HUES48 (cell line): ENCODE measurements around the gene DRC7.
"Not testable (repeated sequence)": the region's sequence is repeated elsewhere in the genome, so short reads cannot be mapped to it uniquely, and the experiment has no call there.

ENCODE experiments used
- H3K27ac ChIP-seq: one replicate; pipeline ENCODE4 v1.7.0; 2013; ENCODE audit warnings: low read depth, low read length, inconsistent platforms
- H3K27me3 ChIP-seq: 2 replicates; pipeline ENCODE4 v1.6.1; 2013; ENCODE audit warnings: mild to moderate bottlenecking, low read length; ENCODE audit not compliant: control insufficient read depth, insufficient read depth
- H3K36me3 ChIP-seq: 2 replicates; pipeline ENCODE4 v1.6.1; 2013; ENCODE audit warnings: low read length; ENCODE audit not compliant: control insufficient read depth, insufficient read depth
- H3K4me1 ChIP-seq: 2 replicates; pipeline ENCODE4 v1.6.1; 2013; ENCODE audit warnings: mild to moderate bottlenecking, low read length; ENCODE audit not compliant: control insufficient read depth, insufficient read depth
- H3K4me3 ChIP-seq: 2 replicates; pipeline ENCODE4 v1.5.1; 2013; ENCODE audit warnings: mild to moderate bottlenecking, low read depth, low read length
- H3K9ac ChIP-seq: 2 replicates; pipeline ENCODE4 v1.6.1; 2013; ENCODE audit warnings: mild to moderate bottlenecking, low read depth, low read length, moderate library complexity
- H3K9me3 ChIP-seq: 2 replicates; pipeline ENCODE4 v1.6.1; 2013; ENCODE audit warnings: low read length; ENCODE audit not compliant: control insufficient read depth, insufficient read depth

Gene DRC7

DNA sequence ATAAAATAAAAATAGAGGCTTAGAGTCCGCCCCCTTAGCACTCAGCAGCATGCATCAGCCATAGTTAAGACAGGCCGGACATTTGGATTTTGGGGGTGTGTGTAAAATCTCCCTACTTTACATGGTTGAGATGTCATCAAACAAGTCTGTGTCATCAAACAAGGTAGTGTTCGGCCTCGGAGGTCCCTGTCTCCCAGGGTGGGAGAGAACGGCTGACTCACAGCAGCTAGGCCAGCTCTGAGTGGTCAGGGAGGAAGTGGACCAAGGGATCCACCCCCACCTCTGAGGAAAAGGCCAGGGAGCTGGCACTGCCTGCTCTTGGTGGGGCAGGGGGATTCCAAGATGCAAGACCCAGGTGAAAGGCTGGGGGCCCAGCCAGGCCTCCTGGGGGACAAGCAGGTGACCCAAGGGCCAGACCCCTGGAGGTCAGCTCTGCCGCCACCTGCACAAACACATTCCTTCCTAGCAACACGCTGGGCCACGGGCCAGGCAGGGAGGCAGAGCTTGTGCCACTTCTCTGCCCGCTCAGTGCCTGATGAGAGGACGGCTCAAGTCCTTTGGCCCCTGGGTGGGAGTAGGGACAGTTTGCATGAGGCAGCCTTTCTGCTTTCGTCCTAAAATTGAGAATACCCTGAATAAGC is 79.2 kb downstream of the DRC7 start:
- H3K36me3 ChIP-seq = no peaks in the 10 kb centered on the region
- peaks cover 20% of the 10 kb centered on the region for H3K4me1 ChIP-seq
- no peaks in the 10 kb centered on the region for H3K27me3 ChIP-seq
- no peak overlapping the region for H3K9ac ChIP-seq
- H3K27ac ChIP-seq = no peak overlapping the region
- no peak overlapping the region for H3K4me3 ChIP-seq
- no peaks in the 10 kb centered on the region for H3K9me3 ChIP-seq

DNA sequence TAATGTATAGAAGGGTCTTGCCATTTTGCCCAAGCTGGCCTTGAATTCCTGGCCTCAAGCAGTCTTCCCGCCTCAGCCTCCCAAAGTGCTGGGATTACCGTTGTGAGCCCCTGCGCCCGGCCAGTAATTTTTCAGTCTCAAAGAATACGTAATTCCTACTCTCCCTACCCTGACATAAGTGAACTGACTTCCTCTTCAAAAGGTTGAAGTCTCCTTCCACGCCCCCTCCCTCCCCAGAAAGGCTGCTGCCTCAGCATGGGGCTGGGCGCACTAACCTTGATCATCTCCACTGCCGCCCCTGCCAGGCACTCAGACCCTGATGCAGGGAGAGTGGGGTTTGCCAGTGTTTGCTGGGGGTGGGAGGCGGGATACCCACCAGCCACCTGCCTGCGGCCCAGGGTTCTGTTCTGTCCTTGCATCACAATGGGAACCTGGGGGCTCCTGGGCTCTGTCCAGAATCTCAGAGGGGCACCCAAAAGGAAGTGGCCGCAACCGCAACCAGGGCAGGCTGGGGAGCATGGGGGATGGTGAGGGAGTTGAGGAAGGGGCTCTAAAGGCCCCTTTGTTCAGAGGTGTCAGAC is 80.2 kb downstream of the DRC7 start:
- H3K4me3 ChIP-seq = no peak overlapping the region
- no peaks in the 10 kb centered on the region for H3K9me3 ChIP-seq
- peak overlapping the region; percentile 55 for H3K27ac ChIP-seq
- H3K27me3 ChIP-seq = no peaks in the 10 kb centered on the region
- H3K4me1 ChIP-seq = peaks cover 20% of the 10 kb centered on the region
- no peaks in the 10 kb centered on the region for H3K36me3 ChIP-seq
- no peak overlapping the region for H3K9ac ChIP-seq

DNA sequence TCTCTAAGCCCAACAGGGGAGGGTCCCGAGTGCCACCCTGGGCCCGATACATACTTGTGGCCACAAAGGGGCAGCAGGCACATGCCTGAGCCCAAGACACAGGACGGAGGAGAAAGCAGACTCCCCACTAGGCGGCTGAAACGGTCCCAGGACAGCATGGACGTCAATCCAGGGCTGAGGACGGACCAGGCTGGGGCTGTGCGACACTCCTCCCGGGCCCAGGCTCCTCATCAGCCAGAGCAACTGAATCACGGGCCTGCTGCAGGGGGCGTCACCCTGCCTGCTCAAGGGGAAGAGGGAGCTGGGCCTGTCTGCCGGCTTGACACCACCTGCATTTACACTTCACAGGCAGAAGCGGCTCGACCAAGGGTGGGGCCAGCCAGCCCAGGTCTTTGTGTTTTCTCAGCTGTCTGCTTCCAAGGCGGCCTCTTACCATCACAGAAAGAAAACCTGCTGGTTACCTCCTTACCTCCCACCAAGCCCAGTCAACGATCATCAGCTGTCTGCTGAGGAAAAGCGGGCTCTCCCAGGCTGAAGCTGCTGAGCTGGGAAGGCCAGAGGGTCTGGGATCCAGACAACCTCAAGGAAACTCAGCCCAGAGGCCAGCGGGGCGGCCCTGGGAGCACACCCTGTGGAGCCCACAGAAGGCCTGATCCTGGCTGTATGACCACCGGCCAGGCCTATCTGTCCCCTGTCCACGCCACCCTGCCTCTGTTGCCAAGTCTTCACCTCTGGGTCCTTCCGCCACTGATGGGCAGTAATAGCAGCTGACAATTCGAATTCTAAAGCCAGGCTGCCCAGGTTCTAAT is 81.3 kb downstream of the DRC7 start:
- no peaks in the 10 kb centered on the region for H3K9me3 ChIP-seq
- no peak overlapping the region for H3K9ac ChIP-seq
- H3K4me3 ChIP-seq = peak overlapping the region; percentile 3; the same call in 1 of the 2 replicates
- H3K27me3 ChIP-seq = no peaks in the 10 kb centered on the region
- peak overlapping the region; percentile 82 for H3K27ac ChIP-seq
- H3K4me1 ChIP-seq = peaks cover 20% of the 10 kb centered on the region
- no peaks in the 10 kb centered on the region for H3K36me3 ChIP-seq

DNA sequence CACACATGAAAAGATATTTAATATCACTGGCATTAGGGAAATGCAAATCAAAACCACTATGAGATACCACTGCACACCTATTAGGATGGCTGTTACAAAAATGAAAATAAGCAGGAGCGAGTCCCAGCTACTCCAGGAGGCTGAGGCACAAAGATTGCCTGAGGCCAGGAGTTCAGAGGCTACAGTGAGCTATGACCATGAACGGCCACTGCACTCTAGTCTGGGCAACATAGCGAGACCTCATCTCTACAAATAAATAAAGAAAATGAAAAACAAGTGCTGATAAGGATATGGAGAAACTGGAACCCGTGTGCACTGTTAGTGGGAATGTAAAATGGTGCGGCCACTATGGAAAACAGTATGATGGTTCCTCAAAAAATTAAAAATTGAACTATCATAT is 84.1 kb downstream of the DRC7 start:
- no peaks in the 10 kb centered on the region for H3K9me3 ChIP-seq

DNA sequence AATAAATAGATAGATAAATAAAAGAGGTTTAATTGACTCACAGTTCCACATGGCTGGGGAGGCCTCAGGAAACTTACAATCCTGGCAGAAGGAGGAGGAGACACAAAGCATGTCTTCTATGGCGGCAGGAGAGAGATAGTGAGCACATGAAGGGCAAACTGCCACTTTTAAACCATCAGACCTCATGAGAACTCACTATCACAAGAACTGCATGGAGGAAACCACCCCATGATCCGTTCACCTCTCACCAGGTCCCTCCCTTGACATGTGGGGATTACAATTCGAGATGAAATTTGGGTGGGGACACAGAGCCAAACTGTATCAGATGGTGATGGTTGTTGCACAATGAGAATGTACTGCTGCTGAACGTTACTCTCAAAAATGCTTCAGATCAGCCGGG is 85.2 kb downstream of the DRC7 start:
- H3K27me3 ChIP-seq, H3K36me3 ChIP-seq, H3K4me3 ChIP-seq, H3K9ac ChIP-seq, H3K27ac ChIP-seq, H3K9me3 ChIP-seq: not testable (repeated sequence)
- peaks cover 19% of the 10 kb centered on the region for H3K4me1 ChIP-seq

More for the DNA sequence above, 84.1 kb downstream of the DRC7 start:
- Histone ChIP-seq H3K27me3 (no peaks in the 10 kb centered on the region), H3K36me3 (no peaks in the 10 kb centered on the region), H3K9ac (no peak overlapping the region), H3K4me3 (no peak overlapping the region), H3K27ac (no peak overlapping the region), H3K4me1 (peaks cover 22% of the 10 kb centered on the region)

DNA sequence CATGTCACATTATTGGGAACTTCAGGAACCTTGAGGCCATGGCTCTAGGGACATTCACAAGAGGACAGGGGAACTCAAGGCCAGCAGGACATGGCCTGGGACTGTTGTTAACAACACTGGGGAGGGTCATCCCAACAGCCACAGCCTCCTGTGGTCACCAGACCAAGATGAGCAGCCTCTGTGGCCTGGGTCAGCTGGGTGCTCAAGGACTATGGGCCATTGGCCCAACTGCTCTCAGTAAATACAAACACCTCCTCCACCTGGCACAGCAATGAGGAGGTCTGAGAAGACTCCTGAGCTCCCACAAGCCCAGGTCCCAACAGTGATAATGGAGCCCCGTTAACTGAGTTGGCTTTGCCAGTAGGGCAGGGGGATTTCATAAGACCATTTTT is 86.7 kb downstream of the DRC7 start:
- Histone ChIP-seq H3K9me3 (no peaks in the 10 kb centered on the region), H3K36me3 (no peaks in the 10 kb centered on the region), H3K4me1 (peaks cover 8% of the 10 kb centered on the region), H3K4me3 (no peak overlapping the region), H3K27me3 (no peaks in the 10 kb centered on the region), H3K9ac (no peak overlapping the region), H3K27ac (no peak overlapping the region)
